Ishikawa (cell line): Measurements from ENCODE around the gene CCDC97.

Experiments used
- CEBPB ChIP-seq: IDR thresholded peaks from 2 replicates; pipeline ENCODE4 v1.6.1; 2012
- CREB1 ChIP-seq: IDR thresholded peaks from 2 replicates; pipeline ENCODE4 v1.6.1; 2012; ENCODE audit warnings: low read depth
- EGR1 ChIP-seq: IDR thresholded peaks from 2 replicates; pipeline ENCODE4 v1.6.1; 2012
- EP300 ChIP-seq: IDR thresholded peaks from 2 replicates; pipeline ENCODE4 v1.6.1; 2012; ENCODE audit warnings: borderline replicate concordance
- FOXM1 ChIP-seq: IDR thresholded peaks from 2 replicates; pipeline ENCODE4 v1.6.1; 2012; ENCODE audit warnings: low read depth, borderline replicate concordance
- MAX ChIP-seq: IDR thresholded peaks from 2 replicates; pipeline ENCODE4 v1.6.1; 2012
- NFIC ChIP-seq: IDR thresholded peaks from 2 replicates; pipeline ENCODE4 v1.6.1; 2012
- RAD21 ChIP-seq: IDR thresholded peaks from 2 replicates; pipeline ENCODE4 v1.6.1; 2012; ENCODE audit warnings: low read depth
- REST ChIP-seq: IDR thresholded peaks from 2 replicates; pipeline ENCODE4 v1.6.1; 2012; ENCODE audit warnings: low read depth, mild to moderate bottlenecking
- TAF1 ChIP-seq: IDR thresholded peaks from 2 replicates; pipeline ENCODE4 v1.6.1; 2012; ENCODE audit warnings: low read depth, mild to moderate bottlenecking
- TCF12 ChIP-seq: IDR thresholded peaks from 2 replicates; pipeline ENCODE4 v1.6.1; 2012; ENCODE audit warnings: low read depth
- TEAD4 ChIP-seq: IDR thresholded peaks from 2 replicates; pipeline ENCODE4 v1.6.1; 2012
- USF1 ChIP-seq: IDR thresholded peaks from 2 replicates; pipeline ENCODE4 v1.6.1; 2012
- YY1 ChIP-seq: IDR thresholded peaks from 2 replicates; pipeline ENCODE4 v1.6.1; 2012; ENCODE audit warnings: low read depth
- ZBTB7A ChIP-seq: IDR thresholded peaks from 2 replicates; pipeline ENCODE4 v1.6.1; 2012; ENCODE audit warnings: low read depth

Gene CCDC97

GRCh38 chr19:41353466-41354342, 43.7 kb downstream of the CCDC97 start, which contains the start of gene TGFB1:
TGFB1 (minus strand) TSS chr19:41353922; CDS start chr19:41353044, 878 bp downstream.
- peak; percentile 22; the same call in 1 of the 2 replicates for TF ChIP-seq TCF12
- no peak for TF ChIP-seq TAF1
- peak; percentile 83 for TF ChIP-seq ZBTB7A
- TF ChIP-seq EGR1, result peak; percentile 95
- no peak for TF ChIP-seq CEBPB
- TF ChIP-seq MAX, result peak; percentile 50
- TF ChIP-seq USF1, result no peak
- TF ChIP-seq RAD21, result peak; percentile 46; the same call in 1 of the 2 replicates

- TF ChIP-seq CREB1, result no peak
Measured at GRCh38 chr19:41354343-41354953, 44.5 kb downstream of the CCDC97 start.

- no peak for TF ChIP-seq EP300
- TF ChIP-seq TEAD4, result no peak
- TF ChIP-seq CEBPB, result no peak
- TF ChIP-seq NFIC, result no peak
Measured at GRCh38 chr19:41355035-41355434, 45.1 kb downstream of the CCDC97 start.

GRCh38 chr19:41355802-41356201, 45.8 kb downstream of the CCDC97 start:
- TF ChIP-seq CEBPB (no peak), NFIC (no peak), TEAD4 (no peak), ZBTB7A (no peak)

GRCh38 chr19:41356984-41357739, 47.2 kb downstream of the CCDC97 start:
- TF ChIP-seq CREB1 (no peak), EGR1 (no peak), REST (no peak), RAD21 (no peak), MAX (no peak), USF1 (no peak), NFIC (no peak)

- TF ChIP-seq FOXM1 (no peak), TEAD4 (no peak), CREB1 (no peak), YY1 (no peak), RAD21 (no peak)
Measured at GRCh38 chr19:41357746-41358145, 47.8 kb downstream of the CCDC97 start.

- TF ChIP-seq CEBPB (no peak), EGR1 (no peak), TAF1 (no peak), YY1 (no peak), USF1 (no peak), ZBTB7A (no peak), REST (no peak), CREB1 (no peak), NFIC (no peak), FOXM1 (no peak), EP300 (no peak), MAX (no peak), RAD21 (no peak), TCF12 (no peak), TEAD4 (no peak)
Measured at GRCh38 chr19:41359741-41360140, 49.8 kb downstream of the CCDC97 start.
